GM19238 (cell line): ENCODE data around the gene CHP1.
A peak's percentile ranks its signal among the peaks of the same experiment; 100 is the strongest.
"Not testable (repeated sequence)": the region's sequence is repeated elsewhere in the genome, so short reads cannot be mapped to it uniquely, and the experiment has no call there.

Source experiments
- DNase-seq: peaks from one replicate; pipeline ENCODE4 v3.0.0; 2011; ENCODE audit warnings: low spot score; ENCODE audit not compliant: insufficient read length

CHP1 gene

DNA sequence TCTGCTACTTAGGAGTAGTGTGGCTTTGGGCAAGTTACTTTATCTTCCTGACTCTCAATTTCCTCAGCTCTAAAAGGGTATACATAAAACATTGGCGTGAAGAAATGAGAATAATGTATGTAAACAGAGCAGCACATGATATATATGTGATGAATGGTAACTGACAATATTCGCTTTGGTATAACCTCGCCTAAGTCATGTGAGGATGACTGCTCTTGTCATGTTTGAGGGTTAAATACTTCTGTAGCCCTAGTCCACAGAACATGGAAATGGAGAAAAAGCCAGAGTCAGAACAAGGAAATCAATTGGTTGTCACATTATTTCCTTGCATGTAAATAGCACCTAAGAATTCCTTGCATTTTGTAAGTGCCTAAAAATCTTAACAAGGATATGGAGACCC is 25.0 kb downstream of the CHP1 start:
- DNase-seq: no peak

DNA sequence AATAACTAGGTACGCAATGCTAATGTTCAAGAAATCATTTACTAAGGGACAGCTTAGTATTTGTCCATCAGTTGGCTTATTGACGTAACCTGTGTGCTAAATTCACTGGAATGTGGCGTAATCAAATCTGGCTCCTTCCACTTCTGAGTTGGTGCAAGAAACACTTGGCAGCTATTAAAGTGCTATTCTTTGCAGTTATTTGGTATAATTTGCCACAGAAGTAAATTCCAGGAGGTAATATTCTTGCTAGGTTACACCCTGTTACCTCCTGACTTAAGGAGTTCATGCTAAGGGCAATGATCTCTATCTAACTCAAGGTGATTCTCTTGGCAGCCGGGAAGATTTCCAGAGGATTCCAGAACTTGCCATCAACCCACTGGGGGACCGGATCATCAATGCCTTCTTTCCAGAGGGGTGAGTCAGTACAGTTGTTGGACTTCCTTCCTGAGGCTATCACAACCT is 25.5 kb downstream of the CHP1 start:
- DNase-seq: no peak

DNA sequence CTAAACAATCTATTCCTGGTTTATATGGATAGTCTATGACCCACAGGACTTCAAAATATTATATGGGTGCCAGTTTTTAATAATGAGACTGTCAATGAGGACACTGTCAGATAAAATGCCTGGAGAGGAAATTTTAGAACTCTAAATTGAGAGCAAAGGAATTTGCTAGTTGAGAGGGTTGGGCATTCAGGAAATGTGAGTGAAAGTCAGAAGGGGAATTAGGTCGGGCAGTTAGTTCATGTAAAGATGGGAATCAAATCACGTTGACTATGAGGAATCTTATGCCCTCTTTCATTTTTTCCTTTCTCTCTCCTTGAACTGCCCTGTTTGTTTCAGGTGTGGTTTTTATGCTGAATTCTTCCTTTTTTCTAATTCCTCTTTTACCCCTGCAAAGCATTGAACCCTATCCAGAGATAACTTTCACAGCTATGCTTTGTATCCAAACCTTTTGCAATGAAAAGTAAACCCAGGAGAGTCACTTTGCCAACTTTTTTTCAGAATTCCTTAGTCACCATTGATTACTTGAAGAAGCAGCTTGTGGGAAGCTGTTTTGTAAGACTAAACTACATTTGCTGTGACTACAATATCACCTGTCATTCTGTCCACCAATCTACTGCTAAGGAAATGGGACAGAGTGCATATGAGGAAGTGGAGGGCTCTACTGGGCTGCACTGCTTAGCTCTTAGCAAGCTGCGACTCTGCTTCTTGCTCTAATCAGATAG is 27.8 kb downstream of the CHP1 start:
- no peak for DNase-seq

DNA sequence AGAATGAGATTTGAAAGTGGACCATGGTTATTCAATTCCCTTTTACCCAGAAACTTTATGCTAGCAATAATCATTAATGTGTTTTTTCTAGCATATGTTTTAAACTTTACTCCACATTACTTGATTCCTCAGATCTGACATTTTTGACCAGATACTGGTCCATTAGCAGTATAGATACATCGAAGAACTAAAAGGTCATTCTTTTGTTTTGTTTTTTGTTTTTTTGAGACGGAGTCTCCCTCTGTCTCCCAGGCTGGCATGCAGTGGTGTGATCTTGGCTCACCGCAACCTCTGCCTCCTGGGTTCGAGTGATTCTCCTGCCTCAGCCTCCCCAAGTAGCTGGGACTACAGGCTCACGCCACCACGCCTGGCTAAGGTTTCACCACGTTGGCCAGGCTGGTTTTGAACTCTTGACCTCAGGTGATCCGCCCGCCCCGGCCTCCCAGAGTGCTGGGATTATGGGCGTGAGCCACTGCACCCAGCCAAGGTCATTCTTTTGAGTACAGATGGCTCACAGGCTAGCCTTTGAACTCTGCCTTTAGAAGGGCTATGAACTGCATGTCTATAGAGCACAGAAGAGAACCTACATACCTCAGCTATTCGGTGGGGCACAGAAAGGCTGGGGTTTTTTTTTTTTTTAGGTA is 28.6 kb downstream of the CHP1 start:
- no peak for DNase-seq

DNA sequence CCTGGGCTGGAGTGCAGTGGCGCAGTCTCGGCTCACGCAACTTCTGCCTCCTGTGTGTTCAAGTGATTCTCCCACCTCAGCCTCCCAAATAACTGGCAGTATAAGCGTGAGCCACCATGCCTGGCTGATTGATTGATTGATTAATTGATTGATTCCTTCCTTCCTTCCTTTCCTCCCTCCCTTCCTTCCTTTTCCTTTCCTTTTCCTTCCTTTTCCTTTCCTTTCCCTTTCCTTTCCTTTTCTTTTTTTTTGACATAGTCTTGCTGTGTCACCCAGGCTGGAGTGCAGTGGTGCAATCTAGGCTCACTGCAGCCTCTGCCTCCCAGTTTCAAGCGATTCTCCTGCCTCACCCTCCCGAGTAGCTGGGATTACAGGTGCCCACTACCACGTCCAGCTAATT is 29.9 kb downstream of the CHP1 start:
- not testable (repeated sequence) for DNase-seq

DNA sequence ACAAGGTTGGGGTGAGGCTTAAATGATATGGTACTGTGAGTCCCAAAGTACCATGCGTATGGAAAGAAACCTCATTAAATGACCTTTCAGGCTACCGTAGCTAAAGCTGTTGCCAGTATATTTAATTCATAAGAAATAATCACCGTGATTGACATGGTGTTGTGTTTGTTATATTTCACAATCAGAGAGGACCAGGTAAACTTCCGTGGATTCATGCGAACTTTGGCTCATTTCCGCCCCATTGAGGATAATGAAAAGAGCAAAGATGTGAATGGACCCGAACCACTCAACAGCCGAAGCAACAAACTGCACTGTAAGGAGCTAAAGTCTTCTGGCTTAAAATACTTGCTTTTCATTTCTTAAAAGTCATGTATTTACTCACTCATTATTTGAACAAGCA is 31.5 kb downstream of the CHP1 start:
- no peak for DNase-seq

DNA sequence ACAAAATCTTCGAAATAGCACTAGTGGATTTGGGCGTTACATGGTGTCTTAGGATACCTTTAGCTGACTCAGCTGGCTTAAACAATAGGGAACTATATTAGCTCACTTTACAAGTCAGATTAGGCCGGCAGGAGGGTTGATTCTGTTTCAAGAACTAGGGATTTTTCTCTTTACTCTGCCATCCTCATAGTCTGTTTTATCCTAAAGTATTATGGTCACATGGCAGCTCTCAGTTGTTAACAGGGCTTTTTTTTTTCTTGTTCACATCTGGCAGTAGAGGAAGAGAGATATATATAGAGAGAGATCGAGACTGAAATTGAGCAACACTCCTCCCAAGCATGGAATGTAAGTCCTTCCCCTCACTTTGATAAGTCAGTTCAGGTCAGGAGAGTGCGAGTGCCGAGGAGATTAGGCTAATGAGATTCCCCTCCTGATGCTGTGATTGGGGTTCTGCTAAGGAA is 32.9 kb downstream of the CHP1 start:
- DNase-seq: no peak

DNA sequence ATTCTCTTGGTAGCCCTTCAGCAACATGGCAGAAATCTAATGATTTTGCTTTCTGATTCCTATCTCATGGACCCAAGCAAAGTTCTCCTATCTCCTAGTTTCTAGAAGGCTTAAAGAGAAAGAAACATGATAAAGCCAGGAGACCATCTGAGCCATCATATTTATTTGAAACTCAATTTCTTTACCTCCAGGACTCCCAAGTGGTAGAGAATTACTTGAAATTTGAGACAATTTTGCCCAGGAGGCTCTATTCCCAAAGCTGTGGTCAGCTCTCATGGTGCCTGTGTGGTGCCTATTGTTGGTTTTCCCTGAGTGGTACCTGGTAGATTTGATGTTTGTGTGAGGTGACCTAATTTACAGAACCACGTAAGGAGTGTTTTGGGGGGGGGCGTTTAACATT is 38.8 kb downstream of the CHP1 start:
- no peak for DNase-seq

DNA sequence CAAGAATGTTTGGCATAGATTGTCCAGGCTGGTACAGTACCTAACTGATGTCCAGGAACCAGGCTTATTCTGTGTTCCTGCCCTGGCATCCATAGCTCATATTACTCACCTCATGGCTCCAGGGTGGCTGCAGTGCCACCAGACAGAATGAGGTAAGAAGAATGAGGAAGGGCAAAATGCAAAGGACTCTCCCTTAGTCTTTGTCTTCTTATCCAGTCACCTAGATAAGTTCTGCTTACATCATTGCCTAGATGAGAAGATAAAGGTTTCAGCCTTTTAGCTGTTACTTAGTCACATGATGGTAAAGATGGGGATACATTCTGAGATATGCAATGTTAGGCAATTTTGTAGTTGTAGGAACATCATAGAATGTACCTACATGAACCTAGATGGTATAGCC is 45.8 kb downstream of the CHP1 start:
- DNase-seq: no peak

DNA sequence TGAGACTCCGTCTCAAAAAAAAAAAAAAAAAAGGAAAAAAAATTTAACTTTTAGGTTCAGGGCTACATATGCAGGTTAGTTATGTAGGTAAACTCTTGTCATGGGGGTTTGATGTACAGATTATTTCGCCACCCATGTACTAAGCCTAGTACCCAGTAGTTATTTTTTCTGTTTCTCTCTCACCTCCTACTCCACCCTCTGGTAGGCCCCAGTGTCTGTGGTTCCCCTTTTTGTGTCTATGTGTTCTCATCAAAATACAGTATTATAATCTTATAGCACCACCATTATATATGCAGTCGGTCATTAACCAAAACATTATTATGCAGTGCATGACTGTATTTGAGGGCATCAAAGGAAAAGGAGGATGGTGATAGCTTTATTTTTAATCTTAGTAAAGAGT is 47.3 kb downstream of the CHP1 start:
- DNase-seq: no peak

DNA sequence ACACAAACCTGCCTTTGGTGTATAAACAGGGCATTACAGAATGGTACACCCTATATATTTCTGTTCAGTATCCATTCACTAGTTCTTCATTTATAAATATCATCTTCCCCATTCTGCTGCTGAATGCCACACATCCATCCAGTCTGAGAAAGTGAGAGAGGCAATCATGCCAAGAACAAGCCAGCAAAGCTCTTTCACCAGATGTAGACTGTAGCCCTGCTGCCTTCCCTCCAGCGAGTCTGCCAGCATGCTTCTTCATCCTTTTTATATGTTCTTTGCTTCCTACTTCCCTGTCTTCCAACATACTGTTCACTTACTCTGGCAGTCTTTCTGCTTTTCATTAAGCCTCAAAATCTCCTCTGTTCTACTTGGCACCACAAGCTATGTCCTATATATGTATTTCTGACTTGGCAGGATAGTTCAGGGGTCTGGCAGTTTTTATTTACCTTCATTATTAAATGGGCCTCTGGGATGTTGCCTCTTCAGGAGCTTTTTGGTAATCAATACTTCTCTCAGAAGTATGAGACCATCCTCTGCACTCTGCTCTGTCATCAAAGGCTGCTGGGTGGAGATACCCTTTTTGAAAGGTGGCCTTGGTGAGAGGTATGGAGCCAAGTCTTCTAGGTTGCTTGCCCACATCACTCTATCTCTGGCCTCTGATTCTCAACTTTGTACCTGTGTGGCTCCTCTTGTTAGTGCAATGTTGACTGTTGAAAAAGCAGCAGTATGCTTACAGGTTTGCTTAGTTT is 48.6 kb downstream of the CHP1 start:
- DNase-seq: no peak

DNA sequence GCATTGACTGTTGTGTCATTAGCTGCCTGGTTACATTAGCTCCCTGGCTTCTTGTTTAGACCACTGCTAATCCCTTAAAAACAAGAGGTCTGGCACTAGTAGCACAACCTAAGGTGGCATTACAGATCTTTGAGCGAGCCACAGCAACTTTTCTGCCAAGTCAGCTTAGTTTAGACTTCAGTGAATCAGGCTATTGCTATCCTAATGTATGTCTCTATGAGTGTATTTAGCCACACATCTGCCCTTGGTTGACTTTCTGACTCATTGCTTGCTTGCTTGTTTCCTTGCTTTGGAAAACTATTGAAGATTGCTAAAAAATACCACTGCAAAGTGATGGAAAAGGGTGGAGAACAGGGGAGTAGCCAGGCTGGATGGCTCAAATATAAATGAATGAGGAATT is 50.2 kb downstream of the CHP1 start:
- no peak for DNase-seq

DNA sequence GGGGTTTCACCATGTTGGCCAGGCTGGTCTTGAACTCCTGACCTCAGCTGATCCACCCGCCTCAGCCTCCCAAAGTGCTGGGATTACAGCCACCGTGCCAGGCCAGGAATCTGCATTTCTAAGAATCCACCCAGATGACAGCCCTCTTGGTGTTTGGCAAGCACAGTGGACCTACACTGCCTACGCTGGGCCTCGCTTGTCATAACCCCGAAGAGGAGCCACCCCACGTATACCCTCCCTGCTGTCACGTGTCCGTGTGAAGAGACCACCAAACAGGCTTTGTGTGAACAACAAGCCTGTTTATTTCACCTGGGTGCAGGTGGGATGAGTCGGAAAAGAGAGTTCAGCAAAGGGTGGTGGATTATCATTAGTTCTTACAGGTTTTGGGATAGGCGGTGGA is 51.4 kb downstream of the CHP1 start:
- DNase-seq: not testable (repeated sequence)

DNA sequence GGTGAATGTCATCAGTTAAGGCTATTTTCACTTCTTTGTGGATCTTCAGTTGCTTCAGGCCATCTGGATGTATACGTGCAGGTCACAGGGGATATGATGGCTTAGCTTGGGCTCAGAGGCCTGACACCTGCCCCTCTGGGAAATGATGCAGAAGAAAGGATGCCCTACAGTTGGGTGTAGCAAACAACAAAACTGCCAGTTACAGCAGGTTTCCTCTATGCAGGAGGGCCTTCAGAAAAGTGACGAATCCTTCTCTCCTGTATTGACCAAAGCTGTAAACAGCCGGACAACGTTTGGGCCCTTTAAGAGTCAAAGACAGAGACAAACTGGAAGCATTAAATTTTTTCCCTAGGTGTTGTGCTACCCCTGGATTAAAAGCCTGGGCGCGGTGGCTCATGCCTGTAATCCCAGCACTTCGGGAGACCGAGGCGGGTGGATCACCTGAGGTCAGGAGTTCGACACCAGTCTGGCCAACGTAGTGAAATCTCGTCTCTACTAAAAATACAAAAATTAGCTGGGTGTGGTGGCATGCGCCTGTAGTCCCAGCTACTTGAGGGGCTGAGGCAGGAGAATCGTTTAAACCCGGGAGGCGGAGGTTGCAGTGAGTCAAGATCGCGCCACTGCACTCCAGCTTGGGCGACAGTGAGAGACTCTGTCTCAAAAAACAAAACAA is 52.0 kb downstream of the CHP1 start:
- not testable (repeated sequence) for DNase-seq

DNA sequence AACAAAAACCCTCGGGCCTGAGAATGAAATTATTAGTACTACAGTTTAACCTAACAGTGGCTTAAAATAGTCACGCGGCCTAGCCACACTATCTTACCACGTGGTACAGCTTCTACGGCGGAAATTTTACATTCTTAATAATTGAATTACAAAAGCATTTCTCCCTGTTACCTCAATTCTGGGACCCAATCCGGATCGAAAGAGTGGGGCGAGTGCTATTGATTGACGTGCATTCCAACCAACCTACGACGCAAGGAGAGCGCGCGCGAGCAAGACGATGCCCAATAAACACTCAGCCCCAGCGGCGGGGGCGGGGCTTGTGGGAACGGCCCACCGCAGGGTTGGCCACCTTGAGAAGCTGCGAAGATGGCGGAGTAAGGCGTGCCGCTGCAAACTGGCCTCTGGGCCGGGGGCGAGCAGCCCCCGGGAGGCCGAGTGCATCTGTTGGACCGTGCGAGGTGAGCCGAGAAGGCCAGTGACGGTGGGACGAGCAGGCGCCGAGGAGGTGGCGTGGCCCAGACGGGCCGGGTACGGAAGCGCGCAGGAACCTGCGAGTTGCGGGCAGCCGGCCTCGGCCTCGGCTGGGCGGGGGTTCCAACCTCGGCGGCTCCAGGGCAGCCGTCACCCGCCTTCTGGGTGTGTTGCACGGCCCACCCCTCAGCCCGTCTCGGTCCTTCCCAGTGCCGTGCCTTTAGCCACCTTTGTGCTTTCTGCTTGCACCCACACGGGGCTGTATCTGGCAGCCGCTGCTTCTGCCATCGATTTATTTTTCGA is 52.8 kb downstream of the CHP1 start:
- peak; percentile 94 for DNase-seq

DNA sequence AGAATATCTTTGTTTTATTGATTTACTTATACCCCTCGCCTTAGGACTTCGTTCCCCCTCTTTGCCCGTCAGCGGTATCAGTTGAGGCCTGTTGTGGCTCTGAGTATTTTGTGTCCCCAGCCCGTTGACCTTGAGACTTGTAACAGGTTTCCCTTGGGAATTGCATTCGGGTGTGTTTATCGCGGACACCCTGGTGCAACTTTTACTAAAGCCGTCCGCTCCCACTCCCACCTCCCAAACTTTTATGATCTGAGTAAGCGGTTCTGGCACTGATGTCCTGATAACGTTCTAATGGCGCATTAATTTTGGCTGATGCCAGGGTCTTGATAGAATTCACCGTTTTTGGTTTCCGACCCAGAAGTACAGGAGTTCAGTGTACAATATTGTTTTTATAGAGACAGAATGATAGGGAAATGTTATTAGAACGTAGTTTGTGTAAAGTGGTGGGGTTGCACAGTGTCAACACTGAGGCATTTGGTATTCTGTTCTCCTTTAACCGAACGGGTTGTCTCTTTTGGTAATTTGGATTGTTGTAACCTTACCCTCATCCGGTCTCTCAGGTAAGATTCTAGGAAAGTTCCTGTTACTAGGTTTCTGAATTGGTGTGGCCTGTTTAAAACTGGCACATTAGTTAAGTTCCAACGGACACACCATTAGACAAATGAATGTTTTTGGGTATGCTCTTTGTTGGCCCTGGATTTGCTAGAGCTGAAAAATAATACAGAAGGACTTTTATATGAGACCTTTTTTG is 53.5 kb downstream of the CHP1 start:
- no peak for DNase-seq

DNA sequence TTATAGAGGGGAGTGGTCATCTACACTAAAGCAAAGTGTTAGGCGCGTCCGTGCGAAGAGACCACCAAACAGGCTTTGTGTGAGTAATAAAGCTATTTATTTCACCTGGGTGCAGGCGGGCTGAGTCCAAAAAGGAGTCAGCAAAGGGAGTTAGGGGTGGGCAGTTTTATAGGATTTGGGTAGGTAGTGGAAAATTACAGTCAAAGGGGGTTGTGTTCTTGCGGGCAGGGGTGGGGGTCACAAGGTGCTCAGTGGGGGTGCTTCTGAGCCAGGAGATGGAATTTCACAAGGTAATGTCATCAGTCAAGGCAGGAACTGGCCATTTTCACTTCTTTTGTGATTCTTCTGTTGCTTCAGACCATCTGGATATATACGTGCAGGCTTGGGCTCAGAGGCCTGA is 54.2 kb downstream of the CHP1 start:
- DNase-seq: no peak

DNA sequence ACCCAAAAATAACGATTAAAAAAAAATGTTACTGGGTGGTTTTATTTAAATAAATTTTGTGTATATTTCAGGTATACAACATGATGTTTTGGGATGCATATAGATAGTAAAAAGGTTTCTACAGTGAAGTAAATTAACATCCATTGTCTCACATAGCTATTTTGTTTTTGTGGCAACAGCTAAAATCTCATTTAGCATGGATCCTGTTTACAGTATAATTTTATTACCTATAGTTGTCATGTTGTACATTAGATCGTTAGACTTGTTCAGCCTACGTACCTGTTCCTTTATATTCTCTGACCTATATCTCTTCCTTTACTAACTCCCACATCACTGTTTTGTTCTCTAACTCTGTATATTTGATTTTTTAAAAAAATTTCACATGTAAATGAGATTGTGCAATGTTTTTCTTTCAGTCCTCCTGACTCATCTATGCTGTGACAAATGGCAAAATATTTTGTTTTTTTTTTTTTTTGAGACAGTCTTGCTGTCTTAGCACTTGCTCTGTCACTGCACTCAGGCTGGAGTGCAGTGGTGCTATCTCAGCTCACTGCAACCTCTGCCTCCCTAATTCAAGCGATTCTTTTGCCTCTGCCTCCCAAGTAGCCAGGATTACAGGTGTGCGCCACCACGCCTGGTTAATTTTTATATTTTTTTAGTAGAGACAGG is 55.7 kb downstream of the CHP1 start:
- no peak for DNase-seq

DNA sequence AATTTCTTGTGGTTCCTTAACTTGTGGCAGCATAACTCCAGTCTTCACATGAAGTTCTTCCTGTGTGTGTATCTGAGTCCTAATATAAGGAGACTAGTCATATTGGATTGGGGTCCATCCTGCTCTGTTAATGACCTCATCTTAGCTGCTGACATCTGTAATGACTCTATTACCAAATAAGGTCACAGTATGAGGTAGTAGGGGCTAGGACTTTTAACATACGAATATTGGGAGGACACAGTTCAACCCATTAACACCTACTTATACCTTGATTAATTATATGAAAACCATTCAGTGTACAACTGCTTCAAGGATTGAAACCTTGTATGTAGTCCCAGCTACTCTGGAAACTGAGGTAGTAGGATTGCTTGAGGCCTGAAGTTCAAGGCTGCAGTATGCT is 57.4 kb downstream of the CHP1 start:
- no peak for DNase-seq

DNA sequence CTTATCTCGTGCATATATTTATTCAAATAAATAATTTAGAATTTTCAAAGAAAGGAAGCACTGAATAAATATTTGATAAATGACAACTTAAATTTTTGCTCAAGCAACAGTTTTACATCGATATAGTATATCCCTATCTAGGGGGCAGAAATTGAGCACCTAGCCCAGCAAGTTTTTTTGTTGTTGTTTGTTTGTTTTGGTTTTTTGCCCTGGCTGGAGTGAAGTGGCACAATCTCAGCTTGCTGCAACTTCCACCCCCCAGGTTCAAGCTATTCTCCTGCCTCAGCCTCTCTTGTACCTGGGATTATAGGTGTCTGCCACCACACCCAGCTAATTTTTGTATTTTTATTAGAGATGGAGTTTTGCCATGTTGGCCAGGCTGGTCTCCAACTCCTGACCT is 58.9 kb downstream of the CHP1 start:
- no peak for DNase-seq
